Brain microvascular endothelial cell (primary cell): ENCODE data around the gene CTNNA3.

ENCODE experiments used
- DNase-seq: peaks from one replicate; pipeline ENCODE4 v3.0.0-alpha.2; 2020
- H3K27ac ChIP-seq: fragments of 250-450 bp; sonication (Bioruptor Pico); 2 replicates; pipeline ENCODE4 v1.5.1; 2020; ENCODE audit warnings: mild to moderate bottlenecking, moderate library complexity
- H3K27me3 ChIP-seq: fragments of 250-450 bp; sonication (Bioruptor Pico); replicated peaks from 2 replicates; pipeline ENCODE4 v1.5.1; 2020; ENCODE audit warnings: mild to moderate bottlenecking
- H3K36me3 ChIP-seq: fragments of 250-450 bp; sonication (Bioruptor Pico); replicated peaks from 2 replicates; pipeline ENCODE4 v1.5.1; 2020; ENCODE audit warnings: mild to moderate bottlenecking
- H3K4me3 ChIP-seq: 2 replicates; pipeline ENCODE4 v1.5.1; 2011; ENCODE audit warnings: low read depth, mild to moderate bottlenecking, control low read depth, low read length, moderate library complexity
- CTCF ChIP-seq: IDR thresholded peaks from 2 replicates; pipeline ENCODE4 v1.5.1; 2011; ENCODE audit warnings: low read depth, mild to moderate bottlenecking, moderate library complexity, low read length, control low read depth, inconsistent platforms; ENCODE audit errors: missing control alignments
- in situ Hi-C: cut with HindIII; loops from 2 replicates; pipeline ENCODE4 v1.10.0; 2017; ENCODE audit warnings: low sequenced_read_pairs, low pct_ligation_motif_present

The CTNNA3 gene

DNA sequence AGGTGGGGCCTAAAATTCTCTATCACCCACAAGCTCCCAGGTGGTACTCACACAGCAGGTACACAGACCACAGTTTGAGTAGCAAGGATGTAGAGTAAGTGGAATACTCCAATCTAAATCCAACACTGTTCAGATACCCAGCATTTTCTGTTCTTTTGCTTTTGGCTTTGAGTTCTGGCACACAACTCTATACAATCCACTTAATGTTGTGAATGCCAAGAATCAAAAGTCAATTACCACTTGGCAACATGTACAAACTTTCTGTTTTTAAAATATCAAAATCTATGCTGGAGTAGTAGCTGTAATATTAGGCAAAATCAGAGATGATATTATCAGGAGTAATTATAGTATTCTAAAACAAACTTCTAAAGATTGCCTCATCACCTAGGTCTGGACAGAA is 903.6 kb downstream of the CTNNA3 start:
- TF ChIP-seq CTCF = no peak
- Histone ChIP-seq H3K4me3 (no peak overlapping the region), H3K27ac (no peak overlapping the region), H3K27me3 (no peaks in the 10 kb centered on the region), H3K36me3 (no peaks in the 10 kb centered on the region)
- in situ Hi-C loops = no loop called here
- no peak for DNase-seq

DNA sequence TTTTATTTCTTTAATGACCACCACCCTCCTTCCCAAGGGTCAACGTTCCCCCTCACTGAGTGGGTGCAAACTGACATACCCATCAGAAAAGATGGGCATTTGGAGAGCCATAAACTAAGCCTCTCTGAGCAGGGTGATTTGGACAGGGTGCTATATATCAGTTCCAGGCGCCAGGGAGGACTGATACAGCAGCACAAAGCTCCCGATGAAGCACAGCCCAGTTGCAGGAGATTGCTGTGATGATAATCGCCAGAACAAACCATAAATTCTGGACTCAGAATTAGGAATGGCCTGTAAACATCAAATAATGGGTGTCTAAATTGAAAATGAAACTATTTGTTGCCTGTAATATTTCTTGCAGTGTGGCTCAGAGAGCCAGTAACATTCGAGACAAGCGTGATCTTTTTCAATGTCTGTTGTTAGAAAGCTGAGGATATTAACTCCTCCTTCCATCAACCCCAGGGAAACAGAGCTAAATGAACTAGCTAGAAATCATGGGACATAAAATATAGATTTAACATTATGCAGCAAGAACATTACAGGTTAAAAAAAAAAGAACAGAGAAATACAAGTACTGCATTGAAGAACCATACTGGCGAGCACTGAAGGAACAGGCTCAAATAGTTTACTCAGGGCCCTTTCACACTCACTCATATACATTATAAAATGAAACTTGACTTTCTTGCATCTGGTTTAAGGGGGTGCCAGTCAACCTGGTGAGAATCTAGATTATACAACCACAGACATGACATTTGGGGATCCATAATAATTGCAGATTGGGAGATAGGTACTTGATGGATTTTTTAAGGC is 907.6 kb downstream of the CTNNA3 start:
- no peak for TF ChIP-seq CTCF
- no peak overlapping the region for H3K4me3 ChIP-seq
- no peak overlapping the region for H3K27ac ChIP-seq
- no peak for DNase-seq
- no peaks in the 10 kb centered on the region for H3K36me3 ChIP-seq
- in situ Hi-C loops = no loop called here
- H3K27me3 ChIP-seq = no peaks in the 10 kb centered on the region

GRCh38 chr10:66786709-66787108 is 909.3 kb downstream of the CTNNA3 start:
- Histone ChIP-seq H3K27me3 (no peaks in the 10 kb centered on the region), H3K4me3 (no peak overlapping the region), H3K36me3 (no peaks in the 10 kb centered on the region), H3K27ac (no peak overlapping the region)
- in situ Hi-C loops = no loop called here
- DNase-seq = no peak
- TF ChIP-seq CTCF = no peak

DNA sequence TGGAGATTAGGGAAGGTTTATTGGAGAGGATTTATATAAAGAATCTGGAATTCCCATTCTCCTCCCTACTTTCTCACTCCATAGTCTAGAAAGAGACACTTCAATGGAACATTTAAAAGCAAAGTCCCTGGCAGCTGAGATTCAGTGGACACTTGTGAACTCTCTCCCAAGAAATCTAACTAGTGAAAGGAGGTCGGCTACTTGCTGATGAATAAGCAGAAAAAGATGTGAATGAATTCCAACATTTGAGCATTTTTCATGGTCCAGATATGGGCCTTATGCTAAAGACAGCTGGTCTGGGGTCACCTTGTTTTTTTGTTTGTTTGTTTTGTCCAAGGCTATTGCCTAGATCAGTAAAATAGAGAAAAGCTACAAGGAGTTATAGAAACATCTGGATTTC is 911.2 kb downstream of the CTNNA3 start:
- Histone ChIP-seq H3K27ac (no peak overlapping the region), H3K27me3 (no peaks in the 10 kb centered on the region), H3K4me3 (no peak overlapping the region), H3K36me3 (no peaks in the 10 kb centered on the region)
- no peak for DNase-seq
- no peak for TF ChIP-seq CTCF
- in situ Hi-C loops = no loop called here

- DNase-seq = peak; percentile 21
- peak overlapping the region; percentile 28 for H3K27ac ChIP-seq
- no peak for TF ChIP-seq CTCF
- no peaks in the 10 kb centered on the region for H3K36me3 ChIP-seq
- no peaks in the 10 kb centered on the region for H3K27me3 ChIP-seq
- no peak overlapping the region for H3K4me3 ChIP-seq
- in situ Hi-C loops = no loop called here
These were observed 912.7 kb downstream of the CTNNA3 start for GRCh38 chr10:66783316-66783715.

- TF ChIP-seq CTCF = no peak
- DNase-seq = no peak
- peak overlapping the region; percentile 28 for H3K27ac ChIP-seq
These were observed 913.2 kb downstream of the CTNNA3 start for GRCh38 chr10:66782776-66783175.

More at GRCh38 chr10:66782776-66783175, 913.2 kb downstream of the CTNNA3 start:
- Histone ChIP-seq H3K36me3 (no peaks in the 10 kb centered on the region), H3K4me3 (no peak overlapping the region), H3K27me3 (no peaks in the 10 kb centered on the region)
- in situ Hi-C loops = no loop called here
